ENCODE data around the gene ACOT6.
"Not testable (repeated sequence)": the region's sequence is repeated elsewhere in the genome, so short reads cannot be mapped to it uniquely, and the experiment has no call there.

The ACOT6 gene

GRCh38 chr14:73612339-73613045 is at the start of gene ACOT6:
ACOT6 (plus strand) TSS chr14:73612517; CDS start chr14:73612572, 55 bp downstream.
- peak; percentile 84 for DNase-seq (ENCODE audit: low spot score)

GRCh38 chr14:73562696-73563095 is 49.6 kb upstream of the ACOT6 start:
- DNase-seq (ENCODE audit: low spot score) = not testable (repeated sequence)

GRCh38 chr14:73566431-73566830 is 45.9 kb upstream of the ACOT6 start:
- not testable (repeated sequence) for DNase-seq (ENCODE audit: low spot score)

GRCh38 chr14:73566935-73567334 is 45.4 kb upstream of the ACOT6 start:
- DNase-seq (ENCODE audit: low spot score) = not testable (repeated sequence)

GRCh38 chr14:73567358-73567757 is 45.0 kb upstream of the ACOT6 start:
- DNase-seq (ENCODE audit: low spot score) = no peak

- DNase-seq (ENCODE audit: low spot score) = no peak
These were observed 44.1 kb upstream of the ACOT6 start for GRCh38 chr14:73567951-73568885.

- not testable (repeated sequence) for DNase-seq (ENCODE audit: low spot score)
These were observed 43.5 kb upstream of the ACOT6 start for GRCh38 chr14:73568886-73569184.

- peak; percentile 86 for DNase-seq (ENCODE audit: low spot score)
These were observed 42.9 kb upstream of the ACOT6 start, which contains the start of gene ACOT2 for GRCh38 chr14:73569185-73569958. ACOT2 (plus strand) TSS chr14:73569213; CDS start chr14:73569241, 28 bp downstream.

GRCh38 chr14:73570913-73571312 is 41.4 kb upstream of the ACOT6 start:
- not testable (repeated sequence) for DNase-seq (ENCODE audit: low spot score)

- not testable (repeated sequence) for DNase-seq (ENCODE audit: low spot score)
These were observed 39.3 kb upstream of the ACOT6 start for GRCh38 chr14:73573034-73573433.

GRCh38 chr14:73573740-73574139 is 38.6 kb upstream of the ACOT6 start:
- not testable (repeated sequence) for DNase-seq (ENCODE audit: low spot score)

- DNase-seq (ENCODE audit: low spot score) = not testable (repeated sequence)
These were observed 38.1 kb upstream of the ACOT6 start for GRCh38 chr14:73574251-73574650.

GRCh38 chr14:73576391-73576790 is 35.9 kb upstream of the ACOT6 start:
- DNase-seq (ENCODE audit: low spot score) = no peak

- not testable (repeated sequence) for DNase-seq (ENCODE audit: low spot score)
These were observed 35.1 kb upstream of the ACOT6 start for GRCh38 chr14:73577214-73577613.

GRCh38 chr14:73582102-73582979 is 30.0 kb upstream of the ACOT6 start:
- DNase-seq (ENCODE audit: low spot score) = not testable (repeated sequence)

- DNase-seq (ENCODE audit: low spot score) = no peak
These were observed 23.6 kb upstream of the ACOT6 start for GRCh38 chr14:73588695-73589094.

GRCh38 chr14:73589116-73589515 is 23.2 kb upstream of the ACOT6 start:
- no peak for DNase-seq (ENCODE audit: low spot score)

GRCh38 chr14:73590673-73591004 is 21.7 kb upstream of the ACOT6 start:
- not testable (repeated sequence) for DNase-seq (ENCODE audit: low spot score)

- DNase-seq (ENCODE audit: low spot score) = peak; percentile 69
These were observed 20.4 kb upstream of the ACOT6 start, which contains the start of gene ACOT4 for GRCh38 chr14:73591690-73592449. ACOT4 (plus strand) TSS chr14:73591873; CDS start chr14:73591960, 87 bp downstream.

- DNase-seq (ENCODE audit: low spot score) = no peak
These were observed 17.8 kb upstream of the ACOT6 start for GRCh38 chr14:73594491-73594890.
